Heart left ventricle (tissue), 13 donors: Measurements from ENCODE around the gene CCDC112.

Source experiments
- POLR2A ChIP-seq, 2 donors: fragments of 450-650 bp; IDR thresholded peaks; one replicate each; pipeline ENCODE4 v1.6.1; 2017; ENCODE audit warnings: antibody characterized with exemption in 2 of 2, mild to moderate bottlenecking in 2 of 2, moderate library complexity in 2 of 2
- TF ChIP-seq, protein P1 (sequence below), 12 donors: fragments of 200-600 bp; sonication (generic) in 4 of 12; IDR thresholded peaks; one replicate each; pipeline versions ENCODE4 v1.5.0 to v1.8.0; 2018 to 2022; ENCODE audit warnings: antibody characterized with exemption in 12 of 12, mild to moderate bottlenecking in 5 of 12
- donor health status: ischemic (EF 13 %, LVEDD 7.1; RV severe dilation, severe dysfunction).
- donor health status: DM: no; HTN: yes; CAD: no.
- donor health status: DM: no; HTN: no; CAD: no.
- donor health status: ischemic (EF 25% LVEDD 6.9; RV normal size, moderate dysfunction).
- donor health status: ischemic (EF 25% LVEDD 5.7; RV mildly dilated, moderate dysfunction).
- donor health status: ischemic (EF 35%, LVEDD 5.7; RV mildly dilated, moderate dysfunction).
- donor health status: nonischemic (EF 11% LVEDD 7.7; RV severe dilation, severe dysfunction).
- donor health status: DM: yes; HTN: yes; CAD: no.
- donor health status: PGD.
- donor health status: ischemic (EF 29% LVEDD 5.4; RV normal size, mild dysfunction).
- donor health status: nonischemic (EF 23%, LVEDD 6.1; RV moderate dilation, normal function).

DNA sequence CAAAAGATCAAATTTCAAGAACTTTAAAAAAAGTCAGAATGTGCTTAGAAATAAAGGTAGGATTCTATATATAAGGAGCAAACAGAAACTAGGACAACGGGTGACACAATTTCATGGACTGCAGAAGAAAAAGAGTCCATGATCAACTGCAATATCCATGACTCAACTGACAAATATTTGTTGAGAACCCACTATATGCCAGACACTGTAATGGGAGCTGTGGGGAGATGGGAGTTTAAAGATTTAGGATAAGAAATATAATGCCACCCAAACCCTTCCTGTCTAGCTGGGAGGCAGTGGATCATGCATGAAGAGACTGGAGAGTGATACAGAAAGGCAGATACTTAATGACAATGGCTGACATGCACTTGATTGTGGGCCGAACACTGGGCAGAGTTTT lies 27.6 kb upstream of the CCDC112 start:
- TF ChIP-seq, protein P1, sequence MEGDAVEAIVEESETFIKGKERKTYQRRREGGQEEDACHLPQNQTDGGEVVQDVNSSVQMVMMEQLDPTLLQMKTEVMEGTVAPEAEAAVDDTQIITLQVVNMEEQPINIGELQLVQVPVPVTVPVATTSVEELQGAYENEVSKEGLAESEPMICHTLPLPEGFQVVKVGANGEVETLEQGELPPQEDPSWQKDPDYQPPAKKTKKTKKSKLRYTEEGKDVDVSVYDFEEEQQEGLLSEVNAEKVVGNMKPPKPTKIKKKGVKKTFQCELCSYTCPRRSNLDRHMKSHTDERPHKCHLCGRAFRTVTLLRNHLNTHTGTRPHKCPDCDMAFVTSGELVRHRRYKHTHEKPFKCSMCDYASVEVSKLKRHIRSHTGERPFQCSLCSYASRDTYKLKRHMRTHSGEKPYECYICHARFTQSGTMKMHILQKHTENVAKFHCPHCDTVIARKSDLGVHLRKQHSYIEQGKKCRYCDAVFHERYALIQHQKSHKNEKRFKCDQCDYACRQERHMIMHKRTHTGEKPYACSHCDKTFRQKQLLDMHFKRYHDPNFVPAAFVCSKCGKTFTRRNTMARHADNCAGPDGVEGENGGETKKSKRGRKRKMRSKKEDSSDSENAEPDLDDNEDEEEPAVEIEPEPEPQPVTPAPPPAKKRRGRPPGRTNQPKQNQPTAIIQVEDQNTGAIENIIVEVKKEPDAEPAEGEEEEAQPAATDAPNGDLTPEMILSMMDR (IDR thresholded peaks at IDR 0.05), result no peak
- TF ChIP-seq POLR2A (IDR thresholded peaks at IDR 0.05), result no peak
